Measurements from ENCODE around the gene XPO4.

The XPO4 gene

DNA sequence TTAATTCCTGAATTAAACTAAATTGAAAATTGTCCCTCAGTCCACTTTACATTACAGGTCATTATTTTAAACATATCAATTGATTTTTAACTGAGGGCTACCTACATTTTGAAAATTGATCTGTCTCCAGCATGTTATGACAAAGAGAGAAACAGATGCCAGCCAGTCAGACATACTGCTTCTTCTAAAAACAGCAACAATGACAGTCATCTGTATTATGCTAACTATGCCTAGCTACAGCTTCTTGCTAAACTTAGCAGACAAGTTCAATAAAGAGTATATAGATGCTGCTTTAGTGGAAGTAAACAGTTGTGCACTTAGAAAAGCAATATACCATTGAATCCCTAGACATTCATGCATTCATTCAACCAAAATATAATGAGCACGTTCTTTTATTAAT, 80.1 kb downstream of the XPO4 start:
- H3K9me2 ChIP-seq (replicated peaks; ENCODE audit: insufficient read depth, low read length): no peaks in the 10 kb centered on the region
- H2AFZ ChIP-seq (ENCODE audit: low read depth, low read length, severe bottlenecking): no peak overlapping the region
- H3K4me2 ChIP-seq (ENCODE audit: low read depth, low read length, poor library complexity, severe bottlenecking): no peak overlapping the region
- H3K4me3 ChIP-seq (ENCODE audit: insufficient read depth, low read length, poor library complexity, severe bottlenecking): no peak overlapping the region
- H3K9me3 ChIP-seq (ENCODE audit: insufficient read depth, low read length): no peaks in the 10 kb centered on the region
- no peaks in the 10 kb centered on the region for H3K27me3 ChIP-seq (ENCODE audit: low read length)
- peaks cover 5% of the 10 kb centered on the region; the same call in 1 of the 2 replicates for H3K79me2 ChIP-seq (ENCODE audit: insufficient read depth, low read length)
- H4K20me1 ChIP-seq (ENCODE audit: low read depth, low read length): no peaks in the 10 kb centered on the region; the same call in 1 of the 2 replicates
- H3K36me3 ChIP-seq (ENCODE audit: low read length): peaks cover 18% of the 10 kb centered on the region; the same call in 1 of the 2 replicates
- H3F3A ChIP-seq (ENCODE audit: insufficient read depth): 0 out of 2 replicates have a peak, but pooled peaks cover 8% of the 10 kb centered on the region
- no peak overlapping the region for H3K9ac ChIP-seq (ENCODE audit: low read length)
- no peak for TF ChIP-seq EZH2phosphoT487 (conservative IDR thresholded peaks at IDR 0.05; ENCODE audit: low read length)
- TF ChIP-seq, protein P1, sequence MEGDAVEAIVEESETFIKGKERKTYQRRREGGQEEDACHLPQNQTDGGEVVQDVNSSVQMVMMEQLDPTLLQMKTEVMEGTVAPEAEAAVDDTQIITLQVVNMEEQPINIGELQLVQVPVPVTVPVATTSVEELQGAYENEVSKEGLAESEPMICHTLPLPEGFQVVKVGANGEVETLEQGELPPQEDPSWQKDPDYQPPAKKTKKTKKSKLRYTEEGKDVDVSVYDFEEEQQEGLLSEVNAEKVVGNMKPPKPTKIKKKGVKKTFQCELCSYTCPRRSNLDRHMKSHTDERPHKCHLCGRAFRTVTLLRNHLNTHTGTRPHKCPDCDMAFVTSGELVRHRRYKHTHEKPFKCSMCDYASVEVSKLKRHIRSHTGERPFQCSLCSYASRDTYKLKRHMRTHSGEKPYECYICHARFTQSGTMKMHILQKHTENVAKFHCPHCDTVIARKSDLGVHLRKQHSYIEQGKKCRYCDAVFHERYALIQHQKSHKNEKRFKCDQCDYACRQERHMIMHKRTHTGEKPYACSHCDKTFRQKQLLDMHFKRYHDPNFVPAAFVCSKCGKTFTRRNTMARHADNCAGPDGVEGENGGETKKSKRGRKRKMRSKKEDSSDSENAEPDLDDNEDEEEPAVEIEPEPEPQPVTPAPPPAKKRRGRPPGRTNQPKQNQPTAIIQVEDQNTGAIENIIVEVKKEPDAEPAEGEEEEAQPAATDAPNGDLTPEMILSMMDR (IDR thresholded peaks at IDR 0.05; ENCODE audit: insufficient read depth, low read length, poor library complexity, severe bottlenecking): no peak
- H3K27ac ChIP-seq (ENCODE audit: low read depth, low read length): no peak overlapping the region

DNA sequence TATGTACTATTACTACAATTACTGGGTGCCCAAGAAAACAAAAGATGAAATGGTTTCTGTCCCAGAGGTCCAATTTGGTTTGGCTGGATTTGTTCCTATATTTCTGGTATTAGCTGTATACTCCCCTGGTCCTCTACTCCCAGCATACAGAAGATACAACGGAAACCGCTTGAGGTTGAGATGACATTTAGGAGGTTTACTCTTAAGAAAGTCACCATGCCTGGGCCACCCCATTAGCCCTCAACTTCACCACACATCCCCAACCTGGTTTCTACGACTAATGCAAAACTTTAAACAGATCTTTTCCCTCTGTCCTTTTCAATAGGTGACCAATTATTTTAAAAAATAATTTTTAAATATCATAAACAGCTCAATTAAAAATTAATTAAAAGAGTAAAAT, 82.8 kb downstream of the XPO4 start:
- Histone ChIP-seq H3K36me3 (ENCODE audit: low read length) (0 out of 2 replicates have a peak, but pooled peaks cover 8% of the 10 kb centered on the region), H3K4me2 (ENCODE audit: low read depth, low read length, poor library complexity, severe bottlenecking) (no peak overlapping the region), H3K4me3 (ENCODE audit: insufficient read depth, low read length, poor library complexity, severe bottlenecking) (no peak overlapping the region), H3K79me2 (ENCODE audit: insufficient read depth, low read length) (no peaks in the 10 kb centered on the region; the same call in 1 of the 2 replicates), H3K27ac (ENCODE audit: low read depth, low read length) (no peak overlapping the region), H2AFZ (ENCODE audit: low read depth, low read length, severe bottlenecking) (no peak overlapping the region), H3K9ac (ENCODE audit: low read length) (no peak overlapping the region), H4K20me1 (ENCODE audit: low read depth, low read length) (no peaks in the 10 kb centered on the region; the same call in none of the 2 replicates), H3K27me3 (ENCODE audit: low read length) (no peaks in the 10 kb centered on the region), H3K9me3 (ENCODE audit: insufficient read depth, low read length) (no peaks in the 10 kb centered on the region), H3F3A (ENCODE audit: insufficient read depth) (0 out of 2 replicates have a peak, but pooled peaks cover 5% of the 10 kb centered on the region), H3K9me2 (replicated peaks; ENCODE audit: insufficient read depth, low read length) (no peaks in the 10 kb centered on the region)
- TF ChIP-seq, protein P1 (IDR thresholded peaks at IDR 0.05; ENCODE audit: insufficient read depth, low read length, poor library complexity, severe bottlenecking): no peak
- no peak for TF ChIP-seq EZH2phosphoT487 (conservative IDR thresholded peaks at IDR 0.05; ENCODE audit: low read length)

DNA sequence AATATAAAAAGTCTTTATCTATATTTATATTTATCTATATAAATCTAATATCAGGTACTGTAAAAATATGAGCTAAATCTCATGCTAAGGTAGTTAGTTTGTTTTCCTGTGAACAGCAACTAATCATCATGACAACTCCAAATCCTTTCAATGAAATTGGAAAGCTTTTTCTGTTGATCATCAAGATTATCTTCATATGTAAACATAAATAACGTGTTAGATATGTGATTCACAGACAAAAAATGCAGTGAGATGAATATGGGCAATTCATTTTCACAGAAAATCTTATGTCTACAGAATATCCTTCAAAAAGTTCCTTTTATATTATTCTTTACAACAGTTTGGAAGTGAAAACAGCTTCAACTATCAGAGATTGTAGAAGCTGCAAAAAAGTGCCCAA, 87.1 kb downstream of the XPO4 start:
- no peaks in the 10 kb centered on the region; the same call in 1 of the 2 replicates for H4K20me1 ChIP-seq (ENCODE audit: low read depth, low read length)
- no peak overlapping the region for H3K4me2 ChIP-seq (ENCODE audit: low read depth, low read length, poor library complexity, severe bottlenecking)
- no peak overlapping the region for H3K4me3 ChIP-seq (ENCODE audit: insufficient read depth, low read length, poor library complexity, severe bottlenecking)
- no peaks in the 10 kb centered on the region for H3K27me3 ChIP-seq (ENCODE audit: low read length)
- H3K36me3 ChIP-seq (ENCODE audit: low read length): 0 out of 2 replicates have a peak, but pooled peaks cover under 1% of the 10 kb centered on the region
- no peak overlapping the region for H3K27ac ChIP-seq (ENCODE audit: low read depth, low read length)
- TF ChIP-seq, protein P1 (IDR thresholded peaks at IDR 0.05; ENCODE audit: insufficient read depth, low read length, poor library complexity, severe bottlenecking): no peak
- TF ChIP-seq EZH2phosphoT487 (conservative IDR thresholded peaks at IDR 0.05; ENCODE audit: low read length): no peak
- no peak overlapping the region for H3K9ac ChIP-seq (ENCODE audit: low read length)
- no peak overlapping the region for H2AFZ ChIP-seq (ENCODE audit: low read depth, low read length, severe bottlenecking)
- H3K9me2 ChIP-seq (replicated peaks; ENCODE audit: insufficient read depth, low read length): no peaks in the 10 kb centered on the region
- H3F3A ChIP-seq (ENCODE audit: insufficient read depth): 0 out of 2 replicates have a peak, but pooled peaks cover 3% of the 10 kb centered on the region
- peaks cover 3% of the 10 kb centered on the region; the same call in 1 of the 2 replicates for H3K79me2 ChIP-seq (ENCODE audit: insufficient read depth, low read length)
- H3K9me3 ChIP-seq (ENCODE audit: insufficient read depth, low read length): no peaks in the 10 kb centered on the region

All from SU-DHL-6 (cell line).